GM12875 (cell line): ENCODE measurements around the gene OR4D11.

ENCODE experiments used
- H3K4me3 ChIP-seq: one replicate; pipeline ENCODE4 v1.5.1; 2011; ENCODE audit warnings: low read depth, low read length, control low read depth
- TF ChIP-seq, protein P1 (sequence below): IDR thresholded peaks from 2 replicates; pipeline ENCODE4 v1.5.1; 2011; ENCODE audit warnings: low read depth, mild to moderate bottlenecking, control low read depth, inconsistent platforms, low read length, moderate library complexity, borderline replicate concordance; ENCODE audit not compliant: insufficient read depth

Gene OR4D11

DNA sequence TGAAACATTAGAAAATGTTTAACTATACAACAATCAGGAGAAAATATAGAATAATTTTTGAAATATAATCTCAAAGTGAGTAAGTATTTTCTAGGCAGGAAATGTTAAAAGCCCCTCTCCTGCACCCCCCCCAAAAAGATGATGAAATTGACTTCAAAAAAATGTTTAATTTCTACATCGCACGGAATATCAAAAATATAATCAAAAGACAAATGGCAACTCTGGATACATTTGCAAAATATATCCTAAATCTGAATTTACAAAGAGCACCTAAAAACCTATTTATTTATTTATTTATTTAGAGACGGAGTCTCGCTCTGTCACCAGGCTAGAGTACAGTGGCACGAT lies 44.9 kb downstream of the OR4D11 start:
- no peak overlapping the region for H3K4me3 ChIP-seq
- TF ChIP-seq, protein P1, sequence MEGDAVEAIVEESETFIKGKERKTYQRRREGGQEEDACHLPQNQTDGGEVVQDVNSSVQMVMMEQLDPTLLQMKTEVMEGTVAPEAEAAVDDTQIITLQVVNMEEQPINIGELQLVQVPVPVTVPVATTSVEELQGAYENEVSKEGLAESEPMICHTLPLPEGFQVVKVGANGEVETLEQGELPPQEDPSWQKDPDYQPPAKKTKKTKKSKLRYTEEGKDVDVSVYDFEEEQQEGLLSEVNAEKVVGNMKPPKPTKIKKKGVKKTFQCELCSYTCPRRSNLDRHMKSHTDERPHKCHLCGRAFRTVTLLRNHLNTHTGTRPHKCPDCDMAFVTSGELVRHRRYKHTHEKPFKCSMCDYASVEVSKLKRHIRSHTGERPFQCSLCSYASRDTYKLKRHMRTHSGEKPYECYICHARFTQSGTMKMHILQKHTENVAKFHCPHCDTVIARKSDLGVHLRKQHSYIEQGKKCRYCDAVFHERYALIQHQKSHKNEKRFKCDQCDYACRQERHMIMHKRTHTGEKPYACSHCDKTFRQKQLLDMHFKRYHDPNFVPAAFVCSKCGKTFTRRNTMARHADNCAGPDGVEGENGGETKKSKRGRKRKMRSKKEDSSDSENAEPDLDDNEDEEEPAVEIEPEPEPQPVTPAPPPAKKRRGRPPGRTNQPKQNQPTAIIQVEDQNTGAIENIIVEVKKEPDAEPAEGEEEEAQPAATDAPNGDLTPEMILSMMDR: no peak

DNA sequence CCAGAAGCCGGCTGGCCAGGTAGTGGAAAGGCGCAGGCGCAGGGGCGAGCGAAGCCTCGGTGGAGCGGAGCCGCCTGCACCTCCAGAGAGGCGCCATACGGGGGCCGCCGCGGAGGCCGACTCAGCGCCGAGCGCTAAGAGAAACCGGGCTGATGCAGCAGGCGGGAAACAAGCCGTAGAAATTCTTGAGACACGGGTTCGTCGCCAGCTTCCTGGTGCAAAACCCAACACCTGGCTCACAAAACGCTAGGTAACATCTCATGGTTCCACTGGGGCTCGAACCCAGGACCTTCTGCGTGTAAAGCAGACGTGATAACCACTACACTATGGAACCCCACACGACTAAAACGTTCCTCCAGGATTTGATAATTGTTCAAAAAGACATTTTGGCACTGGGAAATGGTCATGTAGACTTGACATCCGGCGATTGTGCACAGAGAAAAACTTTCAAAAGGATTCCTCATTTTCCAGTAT lies 47.0 kb downstream of the OR4D11 start:
- TF ChIP-seq, protein P1: peak; percentile 68
- H3K4me3 ChIP-seq: peak overlapping the region; percentile 53

DNA sequence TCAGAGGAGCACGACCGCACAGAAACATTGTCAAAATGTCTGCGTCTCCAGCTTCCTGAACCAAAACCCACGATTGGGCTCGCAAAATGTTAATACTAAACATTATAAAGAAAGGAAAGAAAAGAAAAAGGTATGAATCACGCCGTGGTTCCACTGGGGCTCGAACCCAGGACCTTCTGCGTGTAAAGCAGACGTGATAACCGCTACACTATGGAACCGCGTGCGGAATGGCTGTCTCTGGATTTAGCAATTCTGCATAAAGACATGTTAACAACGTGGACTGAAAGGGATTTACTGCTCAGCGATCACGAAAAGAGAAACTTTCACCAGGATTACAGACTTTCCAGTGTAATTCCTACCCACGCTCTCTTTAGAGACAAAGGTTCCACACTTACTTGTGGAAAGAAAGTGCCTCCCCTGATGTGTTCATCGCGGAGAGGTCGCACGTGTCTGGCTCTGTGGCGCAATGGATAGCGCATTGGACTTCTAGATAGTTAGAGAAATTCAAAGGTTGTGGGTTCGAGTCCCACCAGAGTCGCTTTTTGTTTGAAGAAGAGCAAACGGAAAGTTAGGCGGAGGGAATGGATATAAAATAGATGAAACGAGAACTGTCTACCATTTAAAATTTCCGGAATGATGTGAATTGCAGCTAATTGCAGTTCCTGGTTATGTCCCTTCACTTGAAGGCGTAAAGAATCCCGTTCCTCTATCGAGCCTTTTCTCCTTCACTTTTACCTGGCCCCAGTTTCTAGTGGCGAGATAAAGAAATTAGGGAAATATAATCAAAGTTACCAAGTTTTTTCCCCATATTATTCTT lies 47.7 kb downstream of the OR4D11 start:
- peak overlapping the region; percentile 53 for H3K4me3 ChIP-seq
- TF ChIP-seq, protein P1: no peak

DNA sequence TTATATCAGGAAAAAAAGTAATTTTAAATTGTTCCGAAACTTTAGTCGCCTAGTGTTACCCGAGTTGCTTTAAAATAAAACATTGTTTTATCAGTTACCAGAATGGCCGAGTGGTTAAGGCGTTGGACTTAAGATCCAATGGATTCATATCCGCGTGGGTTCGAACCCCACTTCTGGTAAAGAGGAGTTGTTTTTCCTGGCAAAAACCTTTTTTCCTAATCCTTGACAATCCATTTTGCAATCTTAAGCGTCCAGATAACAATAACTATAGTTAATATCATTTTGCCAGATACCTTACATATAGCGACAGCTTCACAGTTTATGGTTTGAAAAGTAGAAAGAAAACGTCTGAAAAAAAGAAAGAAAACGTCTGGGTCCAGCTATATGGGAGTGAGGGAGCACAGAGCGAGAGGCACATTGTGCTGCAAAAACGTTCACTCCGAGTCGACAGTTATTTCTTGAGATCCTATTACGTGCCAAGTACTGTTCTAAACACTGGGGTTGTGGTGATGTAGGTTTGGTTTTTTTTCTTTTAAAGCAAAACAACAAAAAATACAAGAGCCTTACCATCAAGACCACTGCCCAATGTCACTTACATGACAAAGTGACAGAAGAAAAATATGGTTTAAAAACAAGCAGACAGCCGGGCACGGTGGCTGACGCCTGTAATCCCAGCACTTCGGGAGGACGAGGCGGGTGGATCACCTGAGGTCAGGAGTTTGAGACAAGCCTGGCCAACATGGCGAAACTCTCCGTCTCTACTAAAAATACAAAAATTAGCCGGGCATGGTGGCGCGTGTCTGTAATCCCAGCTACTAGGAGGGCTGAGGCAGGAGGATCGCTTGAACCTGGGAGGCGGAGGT lies 48.5 kb downstream of the OR4D11 start:
- TF ChIP-seq, protein P1: no peak

DNA sequence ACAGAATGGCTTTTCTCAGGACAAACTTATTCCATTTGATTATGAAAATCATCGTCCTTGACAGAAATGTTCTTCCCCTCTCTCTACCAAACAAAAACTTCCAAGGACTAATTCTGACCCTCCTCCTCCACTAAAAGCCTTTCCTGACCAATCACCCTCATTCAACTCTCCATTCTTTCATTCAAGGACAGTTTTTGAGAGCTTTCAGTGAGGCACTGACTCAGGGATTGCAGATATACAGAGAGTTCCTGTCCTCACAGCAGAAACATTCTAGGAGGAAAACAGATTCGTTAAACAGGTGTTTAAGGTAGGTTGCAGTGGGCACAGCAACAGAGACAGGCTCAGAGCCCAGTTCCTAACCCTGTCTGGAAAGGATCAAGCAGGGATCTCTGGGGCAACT lies 49.5 kb downstream of the OR4D11 start:
- TF ChIP-seq, protein P1: no peak
- no peak overlapping the region for H3K4me3 ChIP-seq

More for the DNA sequence above, 48.5 kb downstream of the OR4D11 start:
- H3K4me3 ChIP-seq: peak overlapping the region; percentile 53

DNA sequence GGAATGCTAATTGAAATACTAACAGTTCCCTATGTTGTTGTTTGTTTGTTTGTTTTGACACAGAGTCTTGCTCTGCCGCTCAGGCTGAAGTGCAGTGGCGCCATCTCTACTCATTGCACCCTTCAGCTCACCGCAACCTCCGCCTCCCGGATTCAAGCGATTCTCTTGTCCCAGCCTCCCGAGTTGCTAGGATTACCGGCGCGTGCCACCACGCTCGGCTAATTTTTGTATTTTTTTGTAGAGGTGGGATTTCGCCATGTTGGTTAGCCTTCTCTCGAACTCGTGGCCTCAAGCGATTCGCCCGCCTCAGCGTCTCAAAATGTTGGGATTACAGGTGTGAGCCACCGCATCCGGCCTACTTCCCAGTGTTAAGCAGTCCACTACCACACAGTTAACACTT lies 49.9 kb downstream of the OR4D11 start:
- TF ChIP-seq, protein P1: no peak
- H3K4me3 ChIP-seq: no peak overlapping the region
